ENCODE results near the gene CORO2A. TPM values are rescaled to one million over a fixed set of nuclear protein-coding genes. Genes with fewer than 3 reads are reported as not detected.

Gene CORO2A
- total and polyA plus RNA-seq, 2 of the 8 experiments (the other 6 are each of a cell fraction or from before 2014, with no cell fraction given): 13.7 to 27.9 TPM

DNA sequence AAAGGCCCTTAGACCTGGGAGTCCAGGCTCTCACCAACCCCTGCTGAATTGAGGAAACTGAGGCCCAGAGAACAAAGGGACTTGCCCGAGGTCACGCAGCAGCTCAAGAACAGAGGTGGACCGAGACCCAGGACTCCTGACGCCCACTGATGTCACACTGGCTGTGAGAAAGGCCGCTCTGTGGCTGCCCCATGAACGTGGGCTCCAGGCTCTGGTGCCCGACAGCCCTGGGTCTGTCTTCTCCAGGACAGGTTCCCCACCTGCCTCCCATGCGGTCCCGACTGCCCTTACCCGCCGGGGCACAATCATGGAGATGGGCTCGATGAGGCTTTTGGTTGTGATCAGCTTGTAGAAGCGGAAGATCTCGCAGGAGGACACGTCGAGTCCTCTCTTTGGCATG is 64.1 kb downstream of the CORO2A start:
- FAIRE-seq: no peak
- H4K20me1 ChIP-seq (replicated peaks in 1 of 2; ENCODE audit: control insufficient read depth in 1 of 2, insufficient read depth in 2 of 2, low read length in 2 of 2): peaks cover 0 to 5% of the 10 kb centered on the region in 2 experiments
- TF ChIP-seq CHD2 (IDR thresholded peaks at IDR 0.05; ENCODE audit: low read length) (no peak), KDM1A (IDR thresholded peaks at IDR 0.05; ENCODE audit: borderline replicate concordance, low read length) (no peak)
- no peak for DNase-seq (ENCODE audit: low read depth in 1 of 2, low spot score in 2 of 2)
- H2BK5ac ChIP-seq (ENCODE audit: low read depth, low read length): no peak overlapping the region
- H2BK120ac ChIP-seq (replicated peaks; ENCODE audit: low read depth, low read length): no peak overlapping the region
- H4K91ac ChIP-seq (replicated peaks; ENCODE audit: insufficient read length, low read length): no peak overlapping the region
- H3K9ac ChIP-seq (replicated peaks in 1 of 4; ENCODE audit: extremely low read depth in 1 of 4, low read depth in 3 of 4, low read length in 3 of 4): no peak overlapping the region
- CTCF ChIA-PET (ENCODE audit: partially characterized antibody): interaction anchor here (0.6 to 2.3 kb wide), 8 partner anchors 9 to 707 kb away, joined by 3 to 7 read pairs (median 4); partner anchors contain the start of gene TRIM14
- peaks cover 0 to 4% (median 1%) of the 10 kb centered on the region in 4 experiments; a peak in 3 of 8 replicates for H3K36me3 ChIP-seq (ENCODE audit: control insufficient read depth in 2 of 4, insufficient read depth in 4 of 4, low read length in 3 of 4)
- no peak overlapping the region for H4K8ac ChIP-seq (ENCODE audit: extremely low read depth, insufficient read depth, low read length)
- H3K14ac ChIP-seq (ENCODE audit: insufficient read length): no peak overlapping the region
- no peak overlapping the region for H3K4ac ChIP-seq (replicated peaks; ENCODE audit: insufficient read length, low read depth, low read length)
- H2AFZ ChIP-seq (ENCODE audit: low read length): no peak overlapping the region
- no peak overlapping the region for H4K5ac ChIP-seq (ENCODE audit: insufficient read length, low read depth, low read length)
- H3K18ac ChIP-seq (ENCODE audit: extremely low read depth, low read length): no peak overlapping the region
- H3K56ac ChIP-seq (replicated peaks; ENCODE audit: insufficient read length, low read depth, low read length): no peak overlapping the region
- H3K27me3 ChIP-seq (replicated peaks in 1 of 4; ENCODE audit: control insufficient read depth in 3 of 4, extremely low read depth in 1 of 4, insufficient read depth in 3 of 4, low read length in 3 of 4): no peaks in the 10 kb centered on the region
- 89% methylated on average over 16 of the region's 16 CpGs; no CpG with 5 or more reads in 1 of the 2 experiments for WGBS, 2 experiments (ENCODE audit: extremely low coverage in 1 of 2, insufficient coverage in 1 of 2, insufficient read length in 1 of 2, insufficient replicate concordance in 2 of 2, low coverage in 1 of 2, low lambda C conversion rate in 2 of 2, missing lambda C conversion rate in 1 of 2)
- H3K23ac ChIP-seq (ENCODE audit: insufficient read length): no peak overlapping the region
- no peak overlapping the region for H2AK5ac ChIP-seq (ENCODE audit: low read depth, low read length)
- H3K27ac ChIP-seq (ENCODE audit: low read depth, low read length): no peak overlapping the region
- H3K23me2 ChIP-seq (ENCODE audit: low read depth, low read length): no peaks in the 10 kb centered on the region
- H3K4me1 ChIP-seq (replicated peaks in 1 of 4; ENCODE audit: control insufficient read depth in 3 of 4, insufficient read depth in 4 of 4, low read length in 3 of 4): peaks cover 0 to 7% (median 0%) of the 10 kb centered on the region in 4 experiments; a peak in 3 of 7 replicates
- no peaks in the 10 kb centered on the region for H3K79me1 ChIP-seq (ENCODE audit: low read depth, low read length)
- no peak overlapping the region for H3K4me3 ChIP-seq (ENCODE audit: extremely low read depth in 1 of 4, insufficient read depth in 2 of 4, low read depth in 3 of 4, low read length in 4 of 4)
- H2BK12ac ChIP-seq (ENCODE audit: low read depth, low read length): no peak overlapping the region
- H3K4me2 ChIP-seq (ENCODE audit: insufficient read depth in 1 of 2, low read depth in 2 of 2, low read length in 2 of 2): no peak overlapping the region
- POLR2A ChIA-PET (ENCODE audit: partially characterized antibody): interaction anchor here (0.6 kb wide), 1 partner anchor 25 kb away, joined by 3 read pairs; no protein-coding TSS in a partner anchor
- H3K79me2 ChIP-seq (ENCODE audit: control insufficient read depth in 1 of 2, insufficient read depth in 2 of 2, low read length in 2 of 2): no peaks in the 10 kb centered on the region
- no peak overlapping the region for H2BK20ac ChIP-seq (ENCODE audit: low read length)
- H2BK15ac ChIP-seq (ENCODE audit: low read length): no peak overlapping the region
- H3K9me3 ChIP-seq (ENCODE audit: insufficient read depth in 2 of 2, low read depth in 1 of 2, low read length in 1 of 2): no peaks in the 10 kb centered on the region
